ENCODE data around the gene ARMCX6.
"Not testable (repeated sequence)": the region's sequence is repeated elsewhere in the genome, so short reads cannot be mapped to it uniquely, and the experiment has no call there.

Gene ARMCX6
- long read RNA-seq, donor 1, transcript ARMCX6-206 (4 exons, 846 nt), result major isoform, 14 of 25 reads
- long read RNA-seq, donor 1, transcript ARMCX6-201 (3 exons, 1,846 nt), result minor isoform, 11 of 25 reads
- long read RNA-seq, donor 1, partial matches to known transcripts, result 0 of 25 reads
- long read RNA-seq, donor 1, other reads (novel, unspliced or antisense), result 0 of 25 reads
- long read RNA-seq, donor 2, transcript ARMCX6-201 (3 exons, 1,846 nt), result minor isoform, 6 of 14 reads
- long read RNA-seq, donor 2, transcript ARMCX6-206 (4 exons, 846 nt), result major isoform, 8 of 14 reads
- long read RNA-seq, donor 2, partial matches to known transcripts, result 0 of 14 reads
- long read RNA-seq, donor 2, other reads (novel, unspliced or antisense), result 0 of 14 reads
- long read RNA-seq, donor 3, partial matches to known transcripts, result 0 of 6 reads
- long read RNA-seq, donor 3, other reads (novel, unspliced or antisense), result 0 of 6 reads
- long read RNA-seq, donor 4, transcript ARMCX6-206 (4 exons, 846 nt), result major isoform, 6 of 11 reads
- long read RNA-seq, donor 4, partial matches to known transcripts, result 0 of 11 reads
- long read RNA-seq, donor 4, other reads (novel, unspliced or antisense), result 0 of 11 reads
- long read RNA-seq, donor 5, transcript ARMCX6-206 (4 exons, 846 nt), result major isoform, 13 of 18 reads
- long read RNA-seq, donor 5, transcript ARMCX6-201 (3 exons, 1,846 nt), result minor isoform, 5 of 18 reads
- long read RNA-seq, donor 5, partial matches to known transcripts, result 0 of 18 reads
- long read RNA-seq, donor 5, other reads (novel, unspliced or antisense), result 0 of 18 reads
- long read RNA-seq, donor 6, transcript ARMCX6-206 (4 exons, 846 nt), result major isoform, 8 of 15 reads
- long read RNA-seq, donor 6, transcript ARMCX6-201 (3 exons, 1,846 nt), result minor isoform, 6 of 15 reads
- long read RNA-seq, donor 6, partial matches to known transcripts, result 0 of 15 reads
- long read RNA-seq, donor 6, other reads (novel, unspliced or antisense), result 0 of 15 reads
- long read RNA-seq, donor 7, transcript ARMCX6-201 (3 exons, 1,846 nt), result minor isoform, 7 of 30 reads
- long read RNA-seq, donor 7, transcript ARMCX6-206 (4 exons, 846 nt), result major isoform, 21 of 30 reads
- long read RNA-seq, donor 7, partial matches to known transcripts, result 0 of 30 reads
- long read RNA-seq, donor 7, other reads (novel, unspliced or antisense), result 0 of 30 reads
- long read RNA-seq, donor 8, transcript ARMCX6-201 (3 exons, 1,846 nt), result minor isoform, 5 of 13 reads
- long read RNA-seq, donor 8, transcript ARMCX6-206 (4 exons, 846 nt), result major isoform, 8 of 13 reads
- long read RNA-seq, donor 8, partial matches to known transcripts, result 0 of 13 reads
- long read RNA-seq, donor 8, other reads (novel, unspliced or antisense), result 0 of 13 reads

DNA sequence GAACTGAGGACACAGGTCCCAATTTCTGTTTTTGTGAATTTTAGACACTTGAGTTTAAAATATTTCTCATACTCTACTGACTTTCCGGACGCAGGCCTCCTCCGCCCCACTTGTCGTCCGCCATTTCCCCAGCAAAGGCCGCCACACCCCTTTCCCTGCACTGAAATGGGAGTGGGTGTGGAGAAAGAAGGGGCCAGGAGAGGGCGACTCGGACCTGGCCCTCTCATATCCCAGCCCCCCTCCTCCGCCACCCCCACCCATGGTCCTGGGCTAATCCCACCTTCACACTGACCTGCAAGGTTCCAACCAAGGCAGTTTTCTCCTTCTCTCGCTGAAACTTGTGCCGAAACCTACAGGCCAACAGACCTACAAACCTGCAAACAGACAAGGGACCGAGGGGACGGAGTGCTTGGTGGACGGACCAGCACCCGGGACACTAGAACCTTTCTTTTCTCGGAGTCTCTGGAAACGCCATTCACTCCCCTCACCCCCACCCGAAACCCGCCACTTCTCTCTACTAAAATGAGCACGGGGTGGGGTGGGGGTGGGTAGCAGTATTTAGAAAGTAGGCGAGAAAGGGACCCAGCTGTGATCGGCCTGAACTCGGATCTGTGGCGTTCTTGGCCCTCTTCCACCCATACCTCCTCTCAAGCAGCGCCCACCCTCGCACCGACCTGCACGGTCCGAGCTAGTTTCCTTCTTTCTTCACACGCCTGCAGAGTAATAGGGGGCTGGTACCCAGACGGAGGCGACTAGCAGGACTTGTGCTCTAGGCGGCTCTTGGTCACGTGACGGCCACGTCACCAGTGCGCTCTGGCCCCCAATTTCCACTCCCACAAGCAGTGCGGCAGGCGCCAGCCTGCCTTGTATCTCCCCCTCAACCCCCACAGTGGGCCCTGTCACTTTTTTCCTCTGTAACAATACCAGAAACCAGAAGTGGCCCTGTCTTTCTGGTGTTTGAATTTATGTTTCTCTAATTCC is at the start of gene ARMCX6:
Gene ARMCX6 (minus strand): TSS at position 790 of the 981 bp plus-strand sequence. CDS start 1,380 bp downstream, outside the sequence.
- peak; percentile 71 for DNase-seq

DNA sequence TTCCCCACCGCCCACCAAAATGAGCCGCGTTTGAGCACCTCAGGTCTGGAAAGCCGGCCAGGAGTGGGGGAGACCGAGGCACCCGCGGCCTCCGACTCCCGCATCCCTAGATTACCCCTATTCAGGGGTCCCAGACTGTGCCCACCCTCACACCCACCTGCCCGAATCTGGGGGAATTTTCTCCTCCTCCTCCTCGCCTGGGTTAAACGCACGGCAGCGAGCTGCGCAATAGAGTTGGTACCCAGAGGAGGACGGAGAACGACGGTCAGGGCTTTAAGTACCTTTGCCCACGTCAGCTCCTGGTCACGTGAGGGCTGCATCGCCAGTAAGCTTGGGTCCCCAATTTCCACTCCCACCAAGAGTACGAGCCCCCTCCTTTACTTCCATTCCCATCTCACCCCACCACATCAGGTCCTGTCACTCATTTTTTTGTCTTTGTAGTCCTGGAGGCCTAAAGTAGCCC is 41.8 kb upstream of the ARMCX6 start, which contains the start of gene ARMCX2:
Gene ARMCX2 (minus strand): TSS at position 250 of the 463 bp plus-strand sequence. CDS start 2,262 bp downstream, outside the sequence.
- peak; percentile 63 for DNase-seq

GRCh38 chrX:101658661-101659491 is 41.1 kb upstream of the ARMCX6 start:
- peak; percentile 64 for DNase-seq

DNA sequence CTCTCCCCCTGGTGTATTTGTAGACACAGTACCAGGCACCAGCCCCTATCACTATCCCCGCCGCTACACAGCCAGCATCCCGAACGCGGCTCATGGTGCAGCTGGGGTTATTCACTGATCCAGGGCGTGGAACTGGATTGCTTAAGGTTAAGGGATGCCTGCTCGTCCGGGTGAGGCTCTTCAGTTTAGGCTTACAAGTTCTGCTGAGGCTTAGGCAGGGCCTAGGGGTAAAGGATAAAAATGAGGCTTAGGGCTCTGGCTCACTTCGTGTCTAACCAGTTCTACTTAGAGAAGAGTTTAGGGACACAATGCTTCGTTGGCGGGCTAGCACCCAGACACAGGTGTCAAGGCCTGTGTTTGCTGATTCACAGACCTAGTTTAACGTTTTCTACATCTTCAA is 39.7 kb upstream of the ARMCX6 start:
- no peak for DNase-seq

DNA sequence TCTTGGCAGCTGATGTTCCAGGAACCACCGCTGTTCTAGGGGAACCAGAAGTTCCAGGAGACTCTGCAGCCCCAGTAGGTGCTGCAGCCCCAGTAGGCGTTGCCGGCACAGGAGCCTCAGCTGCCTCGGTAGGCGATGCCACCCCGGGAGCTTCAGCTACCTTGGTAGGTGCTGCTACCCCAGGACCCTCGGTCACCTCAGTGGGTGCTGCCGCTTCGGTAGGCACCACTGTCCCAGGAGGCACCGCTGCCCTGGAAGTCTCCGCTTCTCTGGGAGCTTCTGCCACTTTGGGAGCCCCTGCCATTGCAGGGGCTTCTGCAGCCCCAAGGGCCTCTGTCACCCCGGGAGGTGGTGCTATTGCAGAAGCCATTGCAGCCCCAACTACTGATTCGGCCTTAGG is 39.0 kb upstream of the ARMCX6 start:
- no peak for DNase-seq

DNA sequence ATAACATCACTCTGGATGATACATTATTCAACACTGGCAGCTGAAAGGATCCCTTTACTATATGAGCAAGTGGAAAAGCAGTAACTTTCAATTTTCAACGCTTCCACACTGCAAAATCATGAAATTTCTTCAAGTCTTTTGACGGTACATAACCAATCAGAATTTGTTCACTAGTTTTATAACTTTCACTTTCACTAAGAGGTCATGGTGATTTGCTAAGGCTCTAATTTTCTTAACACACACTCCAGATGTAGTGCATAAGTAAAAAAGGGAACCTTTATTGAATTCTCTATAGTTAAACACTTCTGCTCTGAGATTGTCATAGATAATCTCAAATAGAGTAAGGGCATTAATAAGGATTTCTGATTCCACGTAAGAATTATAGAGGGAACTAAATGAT is 37.7 kb upstream of the ARMCX6 start:
- no peak for DNase-seq

DNA sequence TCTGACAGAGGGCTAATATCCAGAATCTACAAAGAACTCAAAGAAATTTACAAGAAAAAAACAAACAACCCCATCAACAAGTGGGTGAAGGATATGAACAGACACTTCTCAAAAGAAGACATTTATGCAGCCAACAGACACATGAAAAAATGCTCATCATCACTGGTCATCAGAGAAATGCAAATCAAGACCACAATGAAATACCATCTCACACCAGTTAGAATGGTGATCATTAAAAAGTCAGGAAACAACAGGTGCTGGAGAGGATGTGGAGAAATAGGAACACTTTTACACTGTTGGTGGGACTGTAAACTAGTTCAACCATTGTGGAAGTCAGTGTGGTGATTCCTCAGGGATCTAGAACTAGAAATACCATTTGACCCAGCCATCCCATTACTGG is 29.9 kb upstream of the ARMCX6 start:
- not testable (repeated sequence) for DNase-seq

GRCh38 chrX:101642093-101642492 is 24.3 kb upstream of the ARMCX6 start:
- DNase-seq, result no peak

DNA sequence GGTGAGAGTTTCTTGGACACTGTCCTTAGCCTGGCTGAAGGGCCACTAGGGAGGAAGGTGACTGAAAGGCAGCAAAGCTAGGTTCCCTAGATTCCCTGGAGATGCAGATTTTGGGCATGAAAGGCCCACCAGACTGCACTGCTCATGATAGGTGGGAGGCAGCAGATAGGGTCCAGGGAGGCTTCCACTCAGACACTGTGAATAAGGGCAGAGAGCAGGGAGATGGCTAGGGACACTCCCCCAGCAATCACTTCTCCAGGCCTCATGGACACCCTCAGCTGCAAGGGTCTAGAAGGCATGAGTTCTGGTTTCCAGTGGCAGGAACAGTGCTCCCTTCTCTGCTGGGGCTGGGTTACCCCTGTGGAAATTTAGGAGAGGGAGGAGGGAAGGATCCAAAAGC is 21.8 kb upstream of the ARMCX6 start:
- no peak for DNase-seq

DNA sequence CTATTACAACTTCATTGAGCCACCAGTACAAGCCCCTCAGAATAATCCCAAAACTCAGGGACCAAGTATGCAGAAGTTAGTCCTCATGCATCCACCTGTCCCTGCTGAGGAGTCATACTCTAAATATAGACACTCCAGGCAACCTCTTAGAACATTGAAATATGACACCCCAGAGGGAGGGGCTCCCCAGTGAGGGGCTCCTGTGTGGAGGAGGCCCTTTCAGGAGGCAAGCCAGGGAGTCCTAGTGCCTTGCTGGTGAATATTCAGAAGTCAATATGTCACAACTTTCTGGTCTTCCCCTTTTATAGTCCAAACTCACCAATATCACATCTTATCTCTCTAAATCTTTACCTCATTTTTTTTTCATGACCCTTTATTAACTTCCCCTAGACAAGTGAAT is 1.6 kb upstream of the ARMCX6 start:
- no peak for DNase-seq

DNA sequence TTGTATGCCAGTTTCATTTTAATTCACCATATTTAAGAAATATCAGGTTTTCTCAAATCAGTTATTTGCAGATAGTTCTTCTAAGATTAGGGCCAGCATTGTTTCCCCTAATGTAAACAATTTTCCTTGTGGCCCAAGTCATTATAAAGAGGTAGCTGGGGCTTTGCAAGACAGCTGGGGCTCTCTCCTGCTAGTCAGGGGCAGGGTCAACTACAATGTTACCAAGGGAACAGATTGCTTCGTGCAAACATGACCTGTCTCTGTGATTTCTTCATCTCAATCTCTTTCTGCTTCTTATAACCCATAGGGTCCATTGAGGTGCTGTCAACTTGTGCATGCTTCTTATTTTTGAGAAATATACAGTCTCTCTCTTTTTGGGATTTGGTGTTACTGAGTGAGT is 12.1 kb downstream of the ARMCX6 start:
- DNase-seq, result no peak

GRCh38 chrX:101605146-101605545 is 12.7 kb downstream of the ARMCX6 start:
- no peak for DNase-seq

DNA sequence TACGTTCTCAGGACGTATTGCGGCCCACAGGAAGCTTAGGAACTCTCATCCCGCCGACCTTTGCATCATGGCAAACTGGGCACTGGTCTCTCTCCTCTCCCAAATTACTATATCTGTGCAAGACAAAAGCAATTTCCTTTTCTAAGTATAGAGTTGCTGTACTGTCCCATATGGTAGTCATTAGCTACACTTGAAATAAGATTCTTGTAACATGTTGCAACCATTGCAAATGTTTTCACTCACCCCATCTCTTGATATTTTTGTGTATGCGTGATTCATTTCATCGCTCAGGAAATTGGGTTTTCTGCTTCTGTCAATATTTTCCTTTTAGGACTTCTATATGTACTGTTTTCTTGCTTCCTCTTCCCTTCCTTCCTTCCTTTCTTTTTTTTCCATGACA is 15.7 kb downstream of the ARMCX6 start:
- no peak for DNase-seq

GRCh38 chrX:101599592-101599991 is 18.2 kb downstream of the ARMCX6 start:
- not testable (repeated sequence) for DNase-seq

DNA sequence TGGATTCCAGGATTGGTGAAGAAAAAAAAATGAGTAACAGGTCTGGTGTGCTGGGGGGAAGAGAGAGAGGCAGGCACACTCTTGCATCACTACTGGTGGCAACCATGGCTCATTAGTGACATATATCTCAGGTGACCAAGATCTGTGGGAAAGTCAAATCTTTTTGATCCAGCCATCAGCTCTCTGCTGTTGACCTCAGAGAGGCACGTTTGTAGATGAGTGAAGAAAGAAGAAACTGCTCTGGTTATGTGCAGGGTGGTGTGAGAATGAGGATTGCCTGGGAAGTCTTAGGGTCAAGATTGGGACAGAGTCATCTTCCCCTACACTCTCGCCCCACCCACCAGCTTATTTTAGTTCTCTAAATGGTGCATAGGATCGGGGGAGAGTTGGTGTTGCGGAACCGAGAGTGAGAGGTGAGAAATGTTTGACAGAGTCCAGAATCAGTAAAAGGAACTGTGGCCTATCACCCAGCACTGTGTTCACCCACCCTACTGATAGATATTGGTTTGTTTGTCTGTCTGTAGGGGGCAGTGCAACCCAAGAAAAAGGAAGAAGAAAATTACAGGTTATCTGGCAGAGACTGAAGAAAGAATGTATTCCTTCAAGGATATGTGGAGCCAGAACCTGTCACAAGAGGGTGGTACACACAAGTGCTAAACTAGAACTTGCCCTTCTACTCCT is 21.9 kb downstream of the ARMCX6 start:
- DNase-seq, result no peak

Data from right kidney (tissue), 9 donors.